NCI-H510A treated with DMSO at 0.1 percent for 48 hours (cell line): ENCODE results near the gene PROZ.

Experiments
- DNase-seq: peaks from one replicate; lab custom pipeline; 2025; lab: John Stamatoyannopoulos, UW

Gene PROZ

GRCh38 chr13:113205428-113205931 lies 47.0 kb downstream of the PROZ start:
- DNase-seq, result no peak

GRCh38 chr13:113207460-113207859 lies 49.0 kb downstream of the PROZ start:
- DNase-seq, result no peak

GRCh38 chr13:113207890-113208420 lies 49.5 kb downstream of the PROZ start:
- no peak for DNase-seq

- peak; percentile 82 for DNase-seq
Measured at GRCh38 chr13:113208421-113209335, 50.2 kb downstream of the PROZ start, which contains the start of gene PCID2. Gene PCID2 (minus strand): TSS chr13:113208669. CDS start chr13:113208634, 35 bp downstream.

- peak; percentile 46 for DNase-seq
Measured at GRCh38 chr13:113209336-113209758, 50.9 kb downstream of the PROZ start, which contains the start of gene CUL4A. Gene CUL4A (plus strand): TSS chr13:113209613. CDS start chr13:113209628, 15 bp downstream.

GRCh38 chr13:113209759-113210421 lies 51.4 kb downstream of the PROZ start:
- no peak for DNase-seq

- DNase-seq, result no peak
Measured at GRCh38 chr13:113210833-113211232, 52.4 kb downstream of the PROZ start.

GRCh38 chr13:113211774-113212173 lies 53.3 kb downstream of the PROZ start:
- DNase-seq, result no peak

GRCh38 chr13:113216254-113217048 lies 58.0 kb downstream of the PROZ start:
- DNase-seq, result peak; percentile 80

- DNase-seq, result no peak
Measured at GRCh38 chr13:113218586-113218985, 60.1 kb downstream of the PROZ start.

- no peak for DNase-seq
Measured at GRCh38 chr13:113219256-113219940, 61.0 kb downstream of the PROZ start.

- DNase-seq, result peak; percentile 29
Measured at GRCh38 chr13:113220141-113220598, 61.7 kb downstream of the PROZ start.

GRCh38 chr13:113220877-113221276 lies 62.4 kb downstream of the PROZ start:
- no peak for DNase-seq
